Loucy (cell line): ENCODE data around the gene SPOCK2.

Experiments
- H2AFZ ChIP-seq: fragments of 200-600 bp; sonication (generic); 2 replicates; pipeline ENCODE4 v1.6.0; 2016; ENCODE audit warnings: antibody characterized with exemption, mild to moderate bottlenecking, low read length, moderate library complexity
- H3F3A ChIP-seq: fragments of 200-600 bp; 2 replicates; pipeline ENCODE4 v1.6.0; 2016; ENCODE audit warnings: antibody characterized with exemption, low read depth, mild to moderate bottlenecking
- H3K27me3 ChIP-seq: fragments of 200-600 bp; sonication (generic); 2 replicates; pipeline ENCODE4 v1.6.1; 2014; ENCODE audit warnings: low read length, mild to moderate bottlenecking; ENCODE audit not compliant: insufficient read depth, poor library complexity, severe bottlenecking
- H3K36me3 ChIP-seq: fragments of 200-600 bp; sonication (generic); 2 replicates; pipeline ENCODE4 v1.6.1; 2016; ENCODE audit warnings: low read length; ENCODE audit not compliant: insufficient read depth
- H3K4me1 ChIP-seq: fragments of 200-600 bp; sonication (generic); 2 replicates; pipeline ENCODE4 v1.5.1; 2014; ENCODE audit warnings: low read length, mild to moderate bottlenecking; ENCODE audit not compliant: insufficient read depth, poor library complexity, severe bottlenecking
- H3K4me2 ChIP-seq: fragments of 200-600 bp; sonication (generic); 2 replicates; pipeline ENCODE4 v1.6.0; 2014; ENCODE audit warnings: antibody characterized with exemption, low read length, low read depth, mild to moderate bottlenecking; ENCODE audit not compliant: poor library complexity, severe bottlenecking
- H3K4me3 ChIP-seq: fragments of 200-600 bp; sonication (generic); 2 replicates; pipeline ENCODE4 v1.5.1; 2014; ENCODE audit warnings: low read length, mild to moderate bottlenecking, mixed read lengths; ENCODE audit not compliant: poor library complexity, severe bottlenecking
- H3K79me2 ChIP-seq: fragments of 200-600 bp; sonication (generic); 2 replicates; pipeline ENCODE4 v1.6.1; 2014; ENCODE audit warnings: low read length; ENCODE audit not compliant: insufficient read depth
- H3K9ac ChIP-seq: fragments of 200-600 bp; sonication (generic); 2 replicates; pipeline ENCODE4 v1.6.0; 2014; ENCODE audit warnings: mild to moderate bottlenecking, low read depth, low read length, moderate library complexity; ENCODE audit not compliant: poor library complexity, severe bottlenecking
- H3K9me2 ChIP-seq: fragments of 200-600 bp; sonication (generic); replicated peaks from 2 replicates; pipeline ENCODE4 v1.6.1; 2016; ENCODE audit warnings: low read depth, low read length, mixed read lengths
- H3K9me3 ChIP-seq: fragments of 200-600 bp; sonication (generic); 2 replicates; pipeline ENCODE4 v1.6.1; 2014; ENCODE audit warnings: mild to moderate bottlenecking, antibody characterized with exemption, low read length, low read depth; ENCODE audit not compliant: insufficient read depth
- H4K20me1 ChIP-seq: fragments of 200-600 bp; sonication (generic); 2 replicates; pipeline ENCODE4 v1.6.0; 2014; ENCODE audit warnings: antibody characterized with exemption, low read length, mild to moderate bottlenecking; ENCODE audit not compliant: insufficient read depth, poor library complexity, severe bottlenecking
- EZH2phosphoT487 ChIP-seq: fragments of 200-600 bp; IDR thresholded peaks from 2 replicates; pipeline ENCODE4 v1.6.1; 2018; ENCODE audit warnings: antibody characterized with exemption, mild to moderate bottlenecking, moderate library complexity, borderline replicate concordance
- TF ChIP-seq, protein P1 (sequence below): fragments of 200-600 bp; sonication (generic); conservative IDR thresholded peaks from 2 replicates; pipeline ENCODE4 v1.5.1; 2014; ENCODE audit warnings: mild to moderate bottlenecking, antibody characterized with exemption, low read length

SPOCK2 gene

GRCh38 chr10:72020914-72021809, 67.2 kb downstream of the SPOCK2 start:
- Histone ChIP-seq H3F3A (no peaks in the 10 kb centered on the region), H4K20me1 (no peaks in the 10 kb centered on the region), H3K9me3 (no peaks in the 10 kb centered on the region), H3K4me3 (no peak overlapping the region), H3K27me3 (no peaks in the 10 kb centered on the region), H3K4me1 (no peaks in the 10 kb centered on the region), H2AFZ (no peak overlapping the region), H3K36me3 (no peaks in the 10 kb centered on the region), H3K9ac (no peak overlapping the region), H3K9me2 (no peaks in the 10 kb centered on the region), H3K79me2 (no peaks in the 10 kb centered on the region), H3K4me2 (no peak overlapping the region)
- TF ChIP-seq EZH2phosphoT487, result no peak
- TF ChIP-seq, protein P1, sequence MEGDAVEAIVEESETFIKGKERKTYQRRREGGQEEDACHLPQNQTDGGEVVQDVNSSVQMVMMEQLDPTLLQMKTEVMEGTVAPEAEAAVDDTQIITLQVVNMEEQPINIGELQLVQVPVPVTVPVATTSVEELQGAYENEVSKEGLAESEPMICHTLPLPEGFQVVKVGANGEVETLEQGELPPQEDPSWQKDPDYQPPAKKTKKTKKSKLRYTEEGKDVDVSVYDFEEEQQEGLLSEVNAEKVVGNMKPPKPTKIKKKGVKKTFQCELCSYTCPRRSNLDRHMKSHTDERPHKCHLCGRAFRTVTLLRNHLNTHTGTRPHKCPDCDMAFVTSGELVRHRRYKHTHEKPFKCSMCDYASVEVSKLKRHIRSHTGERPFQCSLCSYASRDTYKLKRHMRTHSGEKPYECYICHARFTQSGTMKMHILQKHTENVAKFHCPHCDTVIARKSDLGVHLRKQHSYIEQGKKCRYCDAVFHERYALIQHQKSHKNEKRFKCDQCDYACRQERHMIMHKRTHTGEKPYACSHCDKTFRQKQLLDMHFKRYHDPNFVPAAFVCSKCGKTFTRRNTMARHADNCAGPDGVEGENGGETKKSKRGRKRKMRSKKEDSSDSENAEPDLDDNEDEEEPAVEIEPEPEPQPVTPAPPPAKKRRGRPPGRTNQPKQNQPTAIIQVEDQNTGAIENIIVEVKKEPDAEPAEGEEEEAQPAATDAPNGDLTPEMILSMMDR, result no peak

- no peak for TF ChIP-seq EZH2phosphoT487
- TF ChIP-seq, protein P1, result no peak
- no peaks in the 10 kb centered on the region for H3K4me1 ChIP-seq
These were observed 69.1 kb downstream of the SPOCK2 start for GRCh38 chr10:72019085-72019876.

GRCh38 chr10:72016608-72017300, 71.6 kb downstream of the SPOCK2 start:
- no peak overlapping the region for H3K4me2 ChIP-seq
- H3K9me2 ChIP-seq, result no peaks in the 10 kb centered on the region
- H3F3A ChIP-seq, result no peaks in the 10 kb centered on the region
- no peaks in the 10 kb centered on the region for H3K36me3 ChIP-seq
- no peaks in the 10 kb centered on the region for H3K4me1 ChIP-seq
- no peaks in the 10 kb centered on the region for H4K20me1 ChIP-seq
- H3K27me3 ChIP-seq, result no peaks in the 10 kb centered on the region
- TF ChIP-seq, protein P1, result no peak
- TF ChIP-seq EZH2phosphoT487, result no peak
- H3K4me3 ChIP-seq, result no peak overlapping the region
- no peak overlapping the region for H3K9ac ChIP-seq
- no peaks in the 10 kb centered on the region for H3K79me2 ChIP-seq
- H3K9me3 ChIP-seq, result no peaks in the 10 kb centered on the region
- no peak overlapping the region for H2AFZ ChIP-seq

More at GRCh38 chr10:72019085-72019876, 69.1 kb downstream of the SPOCK2 start:
- no peak overlapping the region for H2AFZ ChIP-seq
- H4K20me1 ChIP-seq, result no peaks in the 10 kb centered on the region
- no peaks in the 10 kb centered on the region for H3K9me2 ChIP-seq
- H3K79me2 ChIP-seq, result no peaks in the 10 kb centered on the region
- H3K27me3 ChIP-seq, result no peaks in the 10 kb centered on the region
- no peak overlapping the region for H3K9ac ChIP-seq
- H3K9me3 ChIP-seq, result no peaks in the 10 kb centered on the region
- no peaks in the 10 kb centered on the region for H3F3A ChIP-seq
- H3K4me2 ChIP-seq, result no peak overlapping the region
- no peaks in the 10 kb centered on the region for H3K36me3 ChIP-seq
- no peak overlapping the region for H3K4me3 ChIP-seq
